Muscle layer of duodenum (tissue), 2 donors: ENCODE data around the gene ADGRF3.
"Not testable (repeated sequence)": the region's sequence is repeated elsewhere in the genome, so short reads cannot be mapped to it uniquely, and the experiment has no call there.

ENCODE experiments used
- H3K27ac ChIP-seq: one replicate; pipeline ENCODE4 v1.7.0; 2013; ENCODE audit warnings: mild to moderate bottlenecking, low read length
- H3K27me3 ChIP-seq: one replicate; pipeline ENCODE4 v1.7.0; 2013; ENCODE audit warnings: low read depth, mild to moderate bottlenecking, control low read depth, low read length
- H3K36me3 ChIP-seq, 2 donors: one replicate each; pipeline ENCODE4 v1.7.0; 2013; ENCODE audit warnings: low read length in 2 of 2, control low read depth in 1 of 2, mild to moderate bottlenecking in 1 of 2; ENCODE audit not compliant: insufficient read depth in 2 of 2, control insufficient read depth in 1 of 2
- H3K4me1 ChIP-seq, 2 donors: one replicate each; pipeline ENCODE4 v1.7.0; 2013; ENCODE audit warnings: low read length in 2 of 2, mild to moderate bottlenecking in 2 of 2, control low read depth in 1 of 2, moderate library complexity in 1 of 2; ENCODE audit not compliant: insufficient read depth in 2 of 2, control insufficient read depth in 1 of 2
- H3K4me3 ChIP-seq, 2 donors: one replicate each; pipeline ENCODE4 v1.7.0; 2013; ENCODE audit warnings: low read length in 2 of 2, low read depth in 1 of 2, mild to moderate bottlenecking in 1 of 2
- H3K9me3 ChIP-seq, 2 donors: one replicate each; pipeline ENCODE4 v1.7.0; 2013; ENCODE audit warnings: low read length in 2 of 2, control low read depth in 1 of 2, mild to moderate bottlenecking in 1 of 2; ENCODE audit not compliant: control insufficient read depth in 1 of 2
- donor health status: healthy.

ADGRF3 gene

DNA sequence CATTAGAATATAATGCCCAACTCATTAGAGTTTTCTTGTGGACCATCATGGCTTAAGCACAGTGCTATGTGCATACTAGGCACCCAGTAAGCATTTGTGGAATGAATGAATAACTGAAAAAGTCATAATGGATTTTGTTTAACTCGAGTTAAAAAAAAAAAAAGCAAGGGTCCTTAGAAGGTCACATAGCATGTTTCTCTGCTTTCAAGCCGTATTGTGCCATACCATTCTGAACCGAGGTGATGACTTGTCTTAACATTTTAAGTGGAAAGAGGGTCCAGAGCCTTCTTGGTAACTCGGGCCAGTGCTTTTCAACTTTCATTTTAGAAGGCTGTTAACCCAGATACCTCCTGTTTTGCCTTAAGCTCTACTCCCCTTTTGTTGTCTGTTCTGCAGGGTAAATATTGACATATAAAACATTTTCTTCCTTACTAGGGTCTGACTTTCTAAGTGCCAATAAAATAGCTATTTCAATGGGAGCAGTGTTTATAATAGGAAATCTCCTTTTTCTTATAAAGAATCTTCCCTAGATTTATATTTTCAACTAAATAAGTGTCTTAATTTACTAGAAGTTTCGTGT is 787 bp upstream of the ADGRF3 start:
- H3K36me3 ChIP-seq: peaks cover 0 to 6% of the 10 kb centered on the region in 2 donors
- H3K9me3 ChIP-seq: no peaks in the 10 kb centered on the region
- H3K27ac ChIP-seq: peak overlapping the region; percentile 92
- no peaks in the 10 kb centered on the region for H3K27me3 ChIP-seq
- peaks cover 9 to 21% of the 10 kb centered on the region in 2 donors for H3K4me1 ChIP-seq
- H3K4me3 ChIP-seq: peak overlapping the region; percentile 92 to 99

DNA sequence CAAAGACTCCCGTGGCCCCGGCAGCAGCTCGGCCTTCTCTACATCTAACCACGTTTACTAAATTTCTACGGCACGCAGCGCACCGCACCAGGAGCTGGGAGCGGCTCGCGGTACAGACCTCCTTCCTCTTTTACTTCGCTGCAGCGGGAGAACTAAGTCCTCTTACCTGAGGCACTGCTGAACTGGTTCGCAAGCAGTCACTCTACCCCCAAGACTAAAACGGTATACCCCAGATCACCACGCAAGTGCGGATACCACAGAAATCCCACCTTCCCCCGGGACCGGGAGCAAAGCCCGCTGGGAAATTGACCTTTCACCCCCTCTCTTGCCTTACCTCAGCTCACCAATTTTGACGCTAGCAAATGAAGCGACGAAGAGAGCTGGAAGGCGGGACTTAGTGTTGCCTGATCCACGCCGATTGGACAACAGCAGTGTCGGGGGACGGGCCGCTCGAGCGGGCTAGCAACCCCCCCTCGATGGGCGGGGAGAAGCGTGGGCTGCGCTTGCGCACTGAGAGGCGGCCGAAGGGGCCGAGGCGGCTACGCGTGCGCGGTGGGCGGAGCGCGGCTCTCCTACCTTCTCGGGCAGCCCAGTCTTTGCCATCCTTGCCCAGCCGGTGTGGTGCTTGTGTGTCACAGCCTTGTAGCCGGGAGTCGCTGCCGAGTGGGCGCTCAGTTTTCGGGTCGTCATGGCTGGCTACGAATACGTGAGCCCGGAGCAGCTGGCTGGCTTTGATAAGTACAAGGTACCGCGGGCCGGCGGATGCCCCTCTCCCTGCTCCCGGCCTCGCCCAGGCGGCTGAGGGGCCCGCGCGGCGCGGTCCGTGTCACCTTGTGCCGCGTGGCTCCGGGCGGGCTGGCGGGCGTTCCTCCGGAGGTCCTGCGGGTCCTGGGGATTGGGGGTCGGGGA is 790 bp downstream of the ADGRF3 start, which contains the start of gene SELENOI:
Gene SELENOI (plus strand): TSS at position 599 of the 909 bp plus-strand sequence. CDS start 90 bp downstream, at position 689.
- Histone ChIP-seq H3K27me3 (no peaks in the 10 kb centered on the region), H3K36me3 (peaks cover 0 to 6% of the 10 kb centered on the region in 2 donors), H3K27ac (peak within 1 kb of the TSS; percentile 99), H3K4me3 (peak within 1 kb of the TSS; percentile 92 to 99), H3K4me1 (peaks cover 9 to 21% of the 10 kb centered on the region in 2 donors), H3K9me3 (no peaks in the 10 kb centered on the region)

DNA sequence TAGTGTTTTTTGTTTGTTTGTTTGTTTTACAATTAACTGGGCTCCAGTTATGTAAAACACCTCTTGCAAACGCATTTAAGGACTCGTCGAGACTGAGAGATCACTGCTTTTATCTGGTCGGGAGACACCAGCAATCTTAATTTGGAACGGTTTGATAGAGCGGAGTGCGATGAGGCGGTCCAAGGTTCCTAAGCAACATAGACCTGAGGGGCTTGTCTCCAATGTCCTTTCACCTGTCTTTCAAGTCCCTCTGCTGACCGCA is 1.4 kb downstream of the ADGRF3 start:
- H3K4me3 ChIP-seq: peak overlapping the region; percentile 92 to 99
- no peaks in the 10 kb centered on the region for H3K27me3 ChIP-seq
- peak overlapping the region; percentile 99 for H3K27ac ChIP-seq
- peaks cover 0 to 6% of the 10 kb centered on the region in 2 donors for H3K36me3 ChIP-seq
- peaks cover 9 to 21% of the 10 kb centered on the region in 2 donors for H3K4me1 ChIP-seq
- H3K9me3 ChIP-seq: no peaks in the 10 kb centered on the region

DNA sequence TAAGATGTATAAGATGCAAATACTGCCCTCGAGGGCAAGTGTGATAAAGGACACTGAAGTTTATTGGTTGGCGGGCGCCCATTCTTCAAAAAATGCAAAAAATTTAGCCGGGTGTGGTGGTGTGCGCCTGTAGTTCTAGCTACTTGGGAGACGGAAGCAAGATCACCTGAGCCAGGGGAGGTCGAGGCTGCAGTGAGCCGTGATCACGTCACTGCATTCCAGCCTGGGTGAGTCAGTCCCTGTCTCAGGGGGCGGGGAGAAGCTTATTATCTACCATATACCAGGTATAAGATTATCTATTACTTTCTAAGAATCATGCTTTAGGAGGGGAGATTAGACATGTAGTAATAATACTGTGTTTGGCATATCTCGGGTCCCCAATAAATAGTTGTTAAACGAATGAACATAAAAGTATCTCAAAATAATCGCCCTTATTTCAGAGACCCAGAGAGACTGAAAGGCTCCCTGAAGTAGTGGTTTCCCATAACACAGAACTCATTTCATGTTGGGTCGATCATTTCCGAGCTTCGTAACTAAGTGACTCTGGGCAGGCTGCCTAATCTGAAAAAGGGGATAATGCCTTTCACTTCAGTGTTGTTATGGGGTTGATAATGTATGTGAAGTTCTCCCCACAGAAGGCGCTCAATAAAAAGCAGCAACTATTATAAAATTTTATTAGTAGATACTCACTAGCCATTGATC is 1.9 kb downstream of the ADGRF3 start:
- Histone ChIP-seq H3K27ac (peak overlapping the region; percentile 99), H3K4me3 (peak overlapping the region; percentile 92 to 99), H3K27me3 (no peaks in the 10 kb centered on the region), H3K9me3 (no peaks in the 10 kb centered on the region), H3K4me1 (peaks cover 9 to 21% of the 10 kb centered on the region in 2 donors), H3K36me3 (peaks cover 0 to 6% of the 10 kb centered on the region in 2 donors)

DNA sequence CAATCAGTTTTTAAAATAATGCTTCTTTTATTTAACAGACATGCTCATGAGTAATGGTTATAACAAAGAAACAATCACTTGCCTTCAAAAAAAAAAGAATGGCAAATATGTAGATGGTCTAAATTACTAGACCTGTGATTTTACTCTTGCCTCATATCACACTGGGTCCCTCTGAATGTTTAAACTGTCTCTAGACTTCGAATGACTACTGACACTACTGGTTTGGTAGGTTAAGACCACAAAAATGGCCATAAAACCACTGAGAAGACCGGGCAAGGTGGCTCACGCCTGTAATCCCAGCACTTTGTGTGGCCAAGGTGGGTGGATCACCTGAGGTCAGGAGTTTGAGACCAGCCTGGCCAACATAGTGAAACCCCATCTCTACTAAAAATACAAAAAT is 5.8 kb downstream of the ADGRF3 start:
- H3K27me3 ChIP-seq: no peaks in the 10 kb centered on the region
- no peaks in the 10 kb centered on the region for H3K36me3 ChIP-seq
- H3K27ac ChIP-seq: no peak overlapping the region
- H3K4me1 ChIP-seq: peaks cover 0 to 11% of the 10 kb centered on the region in 2 donors
- no peaks in the 10 kb centered on the region for H3K9me3 ChIP-seq
- no peak overlapping the region for H3K4me3 ChIP-seq

DNA sequence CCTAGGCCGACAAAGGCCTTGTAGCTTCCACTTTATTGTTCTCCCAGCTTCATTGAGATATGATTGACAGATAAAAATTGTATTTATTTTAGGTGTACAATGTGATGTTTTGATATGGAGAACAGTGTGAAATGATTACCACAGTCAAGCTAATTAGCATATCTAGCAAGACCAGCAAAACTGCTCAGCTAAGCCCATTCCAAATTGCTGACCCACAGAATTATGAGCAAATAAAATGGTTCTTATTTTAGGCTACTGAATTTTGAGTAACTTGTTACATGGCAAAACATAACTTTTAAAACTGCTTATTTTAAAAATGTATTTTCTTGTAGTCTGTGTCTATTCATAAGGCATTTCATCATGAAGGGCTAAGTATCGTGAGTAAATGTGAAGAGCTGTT is 9.3 kb downstream of the ADGRF3 start:
- Histone ChIP-seq H3K4me3 (no peak overlapping the region), H3K4me1 (no peaks in the 10 kb centered on the region), H3K27me3 (no peaks in the 10 kb centered on the region), H3K9me3 (no peaks in the 10 kb centered on the region), H3K36me3 (no peaks in the 10 kb centered on the region), H3K27ac (no peak overlapping the region)

DNA sequence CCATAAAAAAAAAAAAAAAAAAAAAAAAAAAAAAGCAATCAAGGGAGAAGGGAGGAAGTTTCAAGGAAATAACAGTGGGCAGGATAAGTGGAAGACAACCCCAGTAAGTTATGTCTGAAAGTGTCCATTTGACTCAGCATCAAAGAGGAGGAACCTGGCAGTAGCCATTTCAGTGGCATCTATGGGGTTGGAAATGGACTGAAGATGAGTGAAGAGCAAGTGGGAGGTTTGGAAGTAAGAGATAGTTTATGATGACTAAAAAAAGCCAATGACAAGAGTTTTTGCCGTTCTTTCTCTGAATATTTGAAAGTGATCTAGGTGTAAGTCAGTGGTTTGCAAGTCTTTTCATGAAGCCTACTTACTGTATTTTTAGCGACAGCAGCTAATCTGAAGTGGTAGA is 9.9 kb downstream of the ADGRF3 start:
- H3K4me1 ChIP-seq: no peaks in the 10 kb centered on the region
- H3K27me3 ChIP-seq: no peaks in the 10 kb centered on the region
- no peak overlapping the region for H3K4me3 ChIP-seq
- H3K36me3 ChIP-seq: no peaks in the 10 kb centered on the region
- no peak overlapping the region for H3K27ac ChIP-seq
- no peaks in the 10 kb centered on the region for H3K9me3 ChIP-seq

DNA sequence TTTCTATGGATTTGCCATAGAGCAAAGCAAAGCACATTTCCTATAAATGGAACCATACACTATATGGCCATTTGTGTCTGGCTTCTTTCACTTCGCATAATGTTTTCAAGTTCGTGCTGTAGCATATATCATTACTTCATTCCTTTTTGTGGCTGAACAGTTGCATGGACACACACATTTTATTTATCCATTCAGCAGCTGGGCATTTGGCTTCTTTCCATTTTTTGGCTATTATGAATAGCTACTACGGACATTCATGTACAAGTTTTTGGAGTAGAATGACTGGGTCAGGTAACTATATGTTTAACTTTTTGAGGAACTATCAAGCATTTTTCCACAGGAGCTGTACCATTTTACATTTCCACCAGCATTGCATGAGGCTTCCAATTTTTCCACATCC is 11.4 kb downstream of the ADGRF3 start:
- Histone ChIP-seq H3K9me3 (no peaks in the 10 kb centered on the region), H3K27me3 (no peaks in the 10 kb centered on the region), H3K4me3 (no peak overlapping the region), H3K4me1 (no peaks in the 10 kb centered on the region), H3K36me3 (no peaks in the 10 kb centered on the region), H3K27ac (no peak overlapping the region)

DNA sequence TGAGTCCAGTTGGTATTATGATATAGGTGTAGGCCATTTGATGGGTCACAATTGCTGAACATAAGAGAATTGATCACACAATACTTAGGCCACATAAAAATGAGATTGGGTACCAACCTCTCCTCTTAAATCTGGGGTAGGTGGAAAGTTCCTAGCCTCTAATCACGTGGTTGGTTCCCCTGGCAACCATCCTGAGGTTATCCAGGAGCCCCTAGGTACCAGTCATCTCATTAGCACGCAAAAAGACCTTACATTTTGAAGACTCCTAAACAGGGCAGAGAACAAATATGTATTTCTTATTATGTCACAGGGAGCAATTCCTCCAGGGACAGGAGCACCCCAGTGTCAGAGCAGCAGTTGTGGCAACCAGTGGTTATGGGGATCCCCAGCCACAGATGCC is 13.3 kb downstream of the ADGRF3 start:
- Histone ChIP-seq H3K4me3 (no peak overlapping the region), H3K36me3 (no peaks in the 10 kb centered on the region), H3K4me1 (no peaks in the 10 kb centered on the region), H3K27me3 (no peaks in the 10 kb centered on the region), H3K9me3 (no peaks in the 10 kb centered on the region), H3K27ac (no peak overlapping the region)

DNA sequence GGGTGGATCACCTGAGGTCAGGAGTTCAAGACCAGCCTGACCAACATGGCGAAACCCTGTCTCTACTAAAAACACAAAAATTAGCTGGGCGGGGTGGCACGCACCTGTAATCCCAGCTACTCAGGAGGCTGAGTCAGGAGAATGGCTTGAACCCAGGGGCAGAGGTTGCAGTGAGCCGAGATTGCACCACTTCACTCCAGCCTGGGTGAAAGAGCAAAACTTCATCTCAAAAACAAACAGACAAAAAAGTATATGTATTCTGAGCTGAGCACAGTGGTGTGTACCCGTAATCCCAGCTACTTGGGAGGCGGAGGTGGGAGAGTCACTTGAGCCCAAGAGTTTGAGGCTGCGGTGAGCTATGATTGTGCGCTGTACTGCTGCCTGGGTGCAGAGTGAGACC is 15.3 kb downstream of the ADGRF3 start:
- H3K27me3 ChIP-seq, H3K27ac ChIP-seq, H3K4me1 ChIP-seq, H3K4me3 ChIP-seq, H3K9me3 ChIP-seq, H3K36me3 ChIP-seq: not testable (repeated sequence)

DNA sequence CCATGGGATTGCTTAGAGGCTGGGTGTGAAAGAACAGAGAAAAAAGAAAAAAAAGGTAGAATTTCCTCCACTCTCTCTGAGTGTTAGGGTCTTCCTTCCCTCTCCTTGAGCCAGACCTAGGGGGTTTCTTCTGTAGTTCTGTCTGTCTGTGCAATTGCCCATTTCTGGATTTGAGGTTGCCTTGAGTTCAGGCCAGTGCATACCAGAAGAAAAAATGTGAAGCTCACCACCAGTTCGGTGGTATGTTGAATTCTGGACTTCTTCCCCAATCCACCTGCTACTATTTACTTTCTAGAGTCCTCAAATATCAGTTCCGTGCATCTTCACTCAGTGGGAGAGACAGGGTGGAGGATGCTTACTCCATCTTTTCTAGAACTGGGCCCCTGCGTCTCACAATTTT is 16.0 kb downstream of the ADGRF3 start:
- Histone ChIP-seq H3K36me3 (peaks cover 0 to 3% of the 10 kb centered on the region in 2 donors), H3K27ac (no peak overlapping the region), H3K4me1 (no peaks in the 10 kb centered on the region), H3K27me3 (no peaks in the 10 kb centered on the region), H3K4me3 (no peak overlapping the region), H3K9me3 (no peaks in the 10 kb centered on the region)
